Measurements from ENCODE around the gene PCDHA7.
"Not testable (repeated sequence)": the region's sequence is repeated elsewhere in the genome, so short reads cannot be mapped to it uniquely, and the experiment has no call there.

The PCDHA7 gene

DNA sequence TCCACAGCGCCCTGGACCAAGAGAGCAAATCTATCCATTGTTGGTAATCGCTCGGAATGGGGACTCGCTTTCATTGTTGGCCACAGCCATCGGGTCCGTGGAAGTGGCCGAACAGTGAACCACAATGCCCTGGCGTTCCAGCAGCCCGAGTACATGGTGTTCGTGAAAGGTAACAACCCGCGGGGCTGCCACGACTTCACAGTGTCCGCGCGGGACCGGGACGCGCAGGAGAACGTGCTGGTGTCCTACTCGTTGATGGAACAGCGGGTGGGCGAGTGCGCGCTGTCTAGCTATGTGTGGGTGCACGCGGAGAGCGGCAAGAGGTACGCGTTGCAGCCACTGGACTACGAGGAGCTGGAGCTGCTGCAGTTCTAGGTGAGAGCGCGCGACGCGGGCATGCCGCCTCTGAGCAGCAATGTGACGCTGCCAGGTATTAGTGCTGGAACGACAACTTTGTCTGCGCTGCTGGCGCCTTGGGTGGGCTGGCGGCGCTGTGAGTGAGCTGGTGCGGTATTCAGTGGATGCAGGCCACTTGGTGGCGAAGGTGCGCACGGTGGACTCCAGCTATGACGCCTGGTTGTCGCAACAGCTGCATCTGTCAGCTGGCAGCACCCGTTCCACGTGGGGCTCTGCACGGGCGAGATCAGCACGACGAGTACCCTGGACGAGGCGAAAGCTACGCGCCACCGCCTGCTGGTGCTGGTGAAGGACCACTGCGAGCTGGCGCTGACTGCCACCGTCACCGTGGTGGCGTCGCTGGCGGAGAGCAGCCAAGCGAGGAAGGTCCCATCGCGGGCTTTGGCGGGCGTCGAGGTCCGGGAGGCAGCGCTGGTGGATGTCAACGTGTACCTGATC, 28.6 kb downstream of the PCDHA7 start:
- DNase-seq: no peak

DNA sequence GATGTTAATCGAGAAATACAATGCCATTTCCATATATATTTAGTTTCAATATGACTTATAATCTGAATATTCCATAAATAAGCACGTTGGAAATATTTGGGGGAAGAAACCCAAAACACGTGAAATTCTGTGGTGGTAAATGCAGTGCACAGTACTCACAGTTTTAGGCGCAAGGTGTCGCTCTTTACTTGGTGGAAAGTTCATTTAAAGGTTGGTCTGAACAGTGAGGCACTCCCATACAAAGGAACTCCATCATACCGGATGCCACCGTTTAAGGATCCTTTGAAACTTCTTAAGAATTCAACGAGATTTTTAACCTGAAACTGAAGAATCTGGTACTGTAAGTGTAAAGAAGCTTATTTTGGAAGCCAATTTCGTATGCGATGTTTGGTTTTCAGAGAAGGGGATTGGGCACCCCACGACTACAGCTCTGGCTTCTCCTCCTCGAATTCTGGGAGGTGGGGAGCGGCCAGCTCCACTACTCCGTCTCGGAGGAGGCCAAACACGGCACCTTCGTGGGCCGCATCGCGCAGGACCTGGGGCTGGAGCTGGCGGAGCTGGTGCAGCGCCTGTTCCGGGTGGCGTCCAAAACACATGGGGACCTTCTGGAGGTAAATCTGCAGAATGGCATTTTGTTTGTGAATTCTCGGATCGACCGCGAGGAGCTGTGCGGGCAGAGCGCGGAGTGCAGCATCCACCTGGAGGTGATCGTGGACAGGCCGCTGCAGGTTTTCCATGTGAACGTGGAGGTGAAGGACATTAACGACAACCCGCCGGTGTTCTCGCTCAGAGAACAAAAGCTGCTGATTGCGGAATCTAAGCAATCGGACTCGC, 34.9 kb downstream of the PCDHA7 start, which contains the start of gene PCDHA11:
Gene PCDHA11 (plus strand): TSS at position 237 of the 834 bp plus-strand sequence. CDS start 147 bp downstream, at position 384.
- DNase-seq: no peak

DNA sequence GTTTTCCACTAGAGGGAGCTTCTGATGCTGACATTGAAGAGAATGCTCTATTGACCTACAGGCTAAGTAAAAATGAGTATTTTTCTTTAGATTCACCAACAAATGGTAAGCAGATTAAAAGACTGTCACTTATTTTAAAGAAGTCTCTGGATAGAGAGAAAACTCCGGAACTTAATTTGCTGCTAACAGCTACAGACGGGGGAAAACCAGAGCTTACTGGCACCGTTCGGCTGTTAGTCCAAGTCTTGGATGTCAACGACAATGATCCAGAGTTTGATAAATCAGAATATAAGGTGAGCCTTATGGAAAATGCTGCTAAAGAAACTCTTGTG, 35.5 kb downstream of the PCDHA7 start:
- no peak for DNase-seq

DNA sequence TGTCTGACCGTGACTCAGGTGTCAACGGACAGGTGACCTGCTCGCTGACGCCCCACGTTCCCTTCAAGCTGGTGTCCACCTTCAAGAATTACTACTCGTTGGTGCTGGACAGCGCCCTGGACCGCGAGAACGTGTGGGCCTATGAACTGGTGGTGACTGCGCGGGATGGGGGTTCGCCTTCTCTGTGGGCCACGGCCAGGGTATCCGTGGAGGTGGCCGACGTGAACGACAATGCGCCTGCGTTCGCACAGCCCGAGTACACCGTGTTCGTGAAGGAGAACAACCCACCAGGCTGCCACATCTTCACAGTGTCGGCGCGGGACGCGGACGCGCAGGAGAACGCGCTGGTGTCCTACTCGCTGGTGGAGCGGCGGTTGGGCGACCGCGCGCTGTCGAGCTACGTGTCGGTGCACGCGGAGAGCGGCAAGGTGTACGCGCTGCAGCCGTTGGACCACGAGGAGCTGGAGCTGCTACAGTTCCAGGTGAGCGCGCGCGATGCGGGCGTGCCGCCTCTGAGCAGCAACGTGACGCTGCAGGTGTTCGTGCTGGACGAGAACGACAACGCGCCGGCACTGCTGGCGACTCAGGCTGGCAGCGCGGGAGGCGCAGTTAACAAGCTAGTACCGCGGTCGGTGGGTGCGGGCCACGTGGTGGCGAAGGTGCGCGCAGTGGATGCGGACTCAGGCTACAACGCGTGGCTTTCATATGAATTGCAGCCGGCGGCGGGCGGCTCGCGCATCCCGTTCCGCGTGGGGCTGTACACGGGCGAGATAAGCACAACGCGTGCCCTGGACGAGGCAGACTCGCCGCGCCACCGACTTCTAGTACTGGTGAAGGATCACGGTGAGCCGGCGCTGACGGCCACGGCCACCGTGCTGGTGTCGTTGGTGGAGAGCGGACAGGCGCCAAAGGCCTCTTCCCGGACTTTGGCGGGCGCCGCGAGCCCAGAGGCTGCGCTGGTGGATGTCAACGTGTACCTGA, 36.4 kb downstream of the PCDHA7 start:
- no peak for DNase-seq

DNA sequence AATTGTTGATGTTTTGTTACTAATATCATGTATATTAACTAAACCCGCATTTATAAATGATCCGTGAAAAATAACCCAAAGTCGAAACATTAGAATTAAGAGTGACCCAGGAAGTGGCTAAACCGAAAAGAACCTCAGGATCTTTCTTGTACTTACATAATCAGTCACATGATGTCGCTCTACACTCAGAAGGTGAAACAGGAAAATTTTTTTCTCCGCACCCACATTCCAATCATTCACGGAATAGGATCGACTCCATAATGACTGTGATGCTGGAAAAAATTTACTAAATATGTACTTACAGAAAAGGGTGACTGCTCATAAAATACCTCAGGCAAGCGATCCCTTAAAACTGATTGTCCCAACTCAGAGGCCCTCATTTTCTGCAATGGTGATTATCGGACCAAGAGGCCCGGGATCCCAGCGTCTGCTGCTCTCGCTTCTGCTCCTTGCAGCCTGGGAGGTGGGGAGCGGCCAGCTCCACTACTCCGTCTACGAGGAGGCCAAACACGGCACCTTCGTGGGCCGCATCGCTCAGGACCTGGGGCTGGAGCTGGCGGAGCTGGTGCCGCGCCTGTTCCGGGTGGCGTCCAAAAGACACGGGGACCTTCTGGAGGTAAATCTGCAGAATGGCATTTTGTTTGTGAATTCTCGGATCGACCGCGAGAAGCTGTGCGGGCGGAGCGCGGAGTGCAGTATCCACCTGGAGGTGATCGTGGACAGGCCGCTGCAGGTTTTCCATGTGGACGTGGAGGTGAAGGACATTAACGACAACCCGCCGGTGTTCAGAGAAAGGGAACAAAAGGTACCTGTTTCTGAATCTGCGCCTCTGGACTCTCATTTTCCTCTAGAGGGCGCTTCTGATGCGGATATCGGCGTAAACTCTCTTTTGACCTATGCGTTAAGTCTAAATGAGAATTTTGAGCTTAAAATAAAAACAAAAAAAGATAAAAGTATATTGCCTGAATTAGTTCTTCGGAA, 41.3 kb downstream of the PCDHA7 start, which contains the start of gene PCDHA12:
Gene PCDHA12 (plus strand): TSS at position 224 of the 981 bp plus-strand sequence. CDS start 165 bp downstream, at position 389.
- no peak for DNase-seq

DNA sequence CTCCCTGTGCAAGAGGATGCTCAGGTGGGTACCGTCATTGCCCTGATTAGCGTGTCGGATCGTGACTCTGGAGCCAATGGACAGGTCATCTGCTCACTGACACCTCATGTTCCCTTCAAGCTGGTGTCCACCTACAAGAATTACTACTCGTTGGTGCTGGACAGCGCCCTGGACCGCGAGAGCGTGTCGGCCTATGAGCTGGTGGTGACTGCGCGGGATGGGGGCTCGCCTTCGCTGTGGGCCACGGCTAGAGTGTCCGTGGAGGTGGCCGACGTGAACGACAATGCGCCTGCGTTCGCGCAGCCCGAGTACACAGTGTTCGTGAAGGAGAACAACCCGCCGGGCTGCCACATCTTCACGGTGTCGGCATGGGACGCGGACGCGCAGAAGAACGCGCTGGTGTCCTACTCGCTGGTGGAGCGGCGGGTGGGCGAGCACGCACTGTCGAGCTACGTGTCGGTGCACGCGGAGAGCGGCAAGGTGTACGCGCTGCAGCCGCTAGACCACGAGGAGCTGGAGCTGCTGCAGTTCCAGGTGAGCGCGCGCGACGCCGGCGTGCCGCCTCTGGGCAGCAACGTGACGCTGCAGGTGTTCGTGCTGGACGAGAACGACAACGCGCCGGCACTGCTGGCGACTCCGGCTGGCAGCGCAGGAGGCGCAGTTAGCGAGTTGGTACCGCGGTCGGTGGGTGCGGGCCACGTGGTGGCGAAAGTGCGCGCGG, 42.6 kb downstream of the PCDHA7 start:
- DNase-seq: not testable (repeated sequence)

DNA sequence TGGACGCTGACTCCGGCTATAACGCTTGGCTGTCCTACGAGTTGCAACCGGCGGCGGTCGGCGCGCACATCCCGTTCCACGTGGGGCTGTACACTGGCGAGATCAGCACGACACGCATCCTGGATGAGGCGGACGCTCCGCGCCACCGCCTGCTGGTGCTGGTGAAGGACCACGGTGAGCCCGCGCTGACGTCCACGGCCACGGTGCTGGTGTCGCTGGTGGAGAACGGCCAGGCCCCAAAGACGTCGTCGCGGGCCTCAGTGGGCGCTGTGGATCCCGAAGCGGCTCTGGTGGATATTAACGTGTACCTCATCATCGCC, 43.2 kb downstream of the PCDHA7 start:
- no peak for DNase-seq

DNA sequence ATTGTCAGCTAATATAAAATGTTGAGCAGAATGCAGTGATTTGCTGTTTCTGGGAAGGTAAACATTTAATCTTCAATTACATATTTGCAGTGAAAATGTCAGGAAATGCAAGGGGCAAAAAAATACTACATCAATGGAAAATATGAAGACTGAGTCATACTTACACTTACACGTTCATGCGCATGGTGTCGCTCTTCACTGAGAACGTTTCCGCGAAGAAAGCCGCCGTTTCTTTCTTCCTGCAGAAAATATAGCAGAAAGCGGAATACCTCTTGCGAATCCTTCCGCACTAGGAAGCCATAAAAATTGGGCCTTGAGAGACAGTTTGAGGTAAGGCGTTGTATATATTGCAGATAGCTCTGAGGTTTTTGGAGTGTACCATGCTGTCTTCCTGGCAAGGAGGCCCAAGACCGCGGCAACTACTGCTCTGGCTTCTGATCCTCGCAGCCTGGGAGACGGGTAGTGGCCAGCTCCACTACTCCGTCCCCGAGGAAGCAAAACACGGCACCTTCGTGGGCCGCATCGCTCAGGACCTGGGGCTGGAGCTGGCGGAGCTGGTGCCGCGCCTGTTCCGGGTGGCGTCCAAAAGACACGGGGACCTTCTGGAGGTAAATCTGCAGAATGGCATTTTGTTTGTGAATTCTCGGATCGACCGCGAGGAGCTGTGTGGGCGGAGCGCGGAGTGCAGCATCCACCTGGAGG, 48.0 kb downstream of the PCDHA7 start, which contains the start of gene PCDHA13:
Gene PCDHA13 (plus strand): TSS at position 236 of the 702 bp plus-strand sequence. CDS start 145 bp downstream, at position 381.
- no peak for DNase-seq

DNA sequence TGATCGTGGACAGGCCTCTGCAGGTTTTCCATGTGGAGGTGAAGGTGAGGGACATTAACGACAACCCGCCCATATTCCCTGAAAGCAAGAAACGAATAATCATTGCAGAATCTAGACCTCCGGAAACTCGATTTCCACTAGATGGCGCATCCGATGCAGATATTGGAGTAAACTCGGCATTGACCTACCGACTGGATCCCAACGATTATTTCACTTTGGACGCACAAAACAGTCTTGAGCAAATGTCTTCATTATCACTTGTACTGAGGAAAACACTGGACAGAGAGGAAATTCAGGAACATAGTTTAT, 48.5 kb downstream of the PCDHA7 start:
- DNase-seq: no peak

DNA sequence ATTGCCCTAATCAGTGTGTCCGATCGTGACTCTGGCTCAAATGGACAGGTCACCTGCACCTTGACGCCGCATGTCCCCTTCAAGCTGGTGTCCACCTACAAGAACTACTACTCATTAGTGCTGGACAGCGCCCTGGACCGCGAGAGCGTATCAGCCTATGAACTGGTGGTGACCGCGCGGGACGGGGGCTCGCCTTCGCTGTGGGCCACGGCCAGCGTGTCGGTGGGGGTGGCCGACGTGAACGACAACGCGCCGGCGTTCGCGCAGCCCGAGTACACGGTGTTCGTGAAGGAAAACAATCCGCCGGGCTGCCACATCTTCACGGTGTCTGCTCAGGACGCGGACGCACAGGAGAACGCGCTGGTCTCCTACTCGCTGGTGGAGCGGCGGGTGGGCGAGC, 49.3 kb downstream of the PCDHA7 start:
- no peak for DNase-seq

DNA sequence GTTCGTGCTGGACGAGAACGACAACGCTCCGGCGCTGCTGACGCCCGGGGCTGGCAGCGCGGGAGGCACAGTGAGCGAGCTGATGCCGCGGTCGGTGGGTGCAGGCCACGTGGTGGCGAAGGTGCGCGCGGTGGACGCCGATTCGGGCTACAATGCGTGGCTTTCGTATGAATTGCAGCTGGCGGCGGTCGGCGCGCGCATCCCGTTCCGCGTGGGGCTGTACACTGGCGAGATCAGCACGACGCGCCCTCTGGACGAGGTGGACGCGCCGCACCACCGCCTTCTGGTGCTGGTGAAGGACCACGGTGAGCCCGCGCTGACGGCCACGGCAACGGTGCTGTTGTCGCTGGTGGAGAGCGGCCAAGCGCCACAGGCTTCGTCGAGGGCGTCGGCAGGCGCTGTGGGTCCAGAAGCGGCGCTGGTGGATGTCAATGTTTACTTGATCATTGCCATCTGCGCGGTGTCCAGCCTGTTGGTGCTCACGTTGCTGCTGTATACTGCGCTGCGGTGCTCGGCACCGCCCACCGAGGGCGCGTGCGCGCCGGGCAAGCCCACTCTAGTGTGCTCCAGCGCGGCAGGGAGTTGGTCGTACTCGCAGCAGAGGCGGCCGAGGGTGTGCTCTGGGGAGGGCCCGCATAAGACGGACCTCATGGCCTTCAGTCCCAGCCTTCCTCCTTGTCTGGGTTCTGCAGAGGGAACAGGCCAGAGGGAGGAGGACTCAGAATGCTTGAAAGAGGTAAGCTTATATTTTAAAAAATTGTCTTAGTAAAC, 50.0 kb downstream of the PCDHA7 start:
- no peak for DNase-seq
